ENCODE results near the gene HLA-DOB. TPM values are rescaled to one million over a fixed set of nuclear protein-coding genes. Genes with fewer than 3 reads are reported as not detected.
"Not testable (repeated sequence)": the region's sequence is repeated elsewhere in the genome, so short reads cannot be mapped to it uniquely, and the experiment has no call there.

Gene HLA-DOB
- total and polyA plus RNA-seq, 10 donors, result 30.7 to 179 (median 48.2) TPM

GRCh38 chr6:32794510-32794909 is 22.3 kb downstream of the HLA-DOB start:
- Histone ChIP-seq H3K4me1 (peaks cover 0 to 44% (median 32%) of the 10 kb centered on the region in 6 donors), H3K4me3 (no peak overlapping the region), H3K27ac (peak overlapping the region in 4 of 8 donors; percentile 15 to 52 (median 28)), H3K9me3 (peaks cover 0 to 14% (median 12%) of the 10 kb centered on the region in 8 donors), H3K36me3 (no peaks in the 10 kb centered on the region), H3K27me3 (replicated peaks in 1 of 7) (peaks cover 0 to 3% (median 0%) of the 10 kb centered on the region in 7 donors)
- no peak for TF ChIP-seq CTCF (IDR thresholded peaks at IDR 0.05 in 8 of 11, conservative IDR thresholded peaks at IDR 0.05 in 3 of 11)
- no peak for TF ChIP-seq POLR2AphosphoS5 (IDR thresholded peaks at IDR 0.05)
- TF ChIP-seq POLR2A (IDR thresholded peaks at IDR 0.05), result no peak
- intact Hi-C loops (cut with DNase I; ENCODE audit: low total_unique reads), result no loop called here
- 13 to 43% (median 23%) methylated on average over 2 of the region's 2 CpGs for WGBS, 5 donors
- no peak for DNase-seq

DNA sequence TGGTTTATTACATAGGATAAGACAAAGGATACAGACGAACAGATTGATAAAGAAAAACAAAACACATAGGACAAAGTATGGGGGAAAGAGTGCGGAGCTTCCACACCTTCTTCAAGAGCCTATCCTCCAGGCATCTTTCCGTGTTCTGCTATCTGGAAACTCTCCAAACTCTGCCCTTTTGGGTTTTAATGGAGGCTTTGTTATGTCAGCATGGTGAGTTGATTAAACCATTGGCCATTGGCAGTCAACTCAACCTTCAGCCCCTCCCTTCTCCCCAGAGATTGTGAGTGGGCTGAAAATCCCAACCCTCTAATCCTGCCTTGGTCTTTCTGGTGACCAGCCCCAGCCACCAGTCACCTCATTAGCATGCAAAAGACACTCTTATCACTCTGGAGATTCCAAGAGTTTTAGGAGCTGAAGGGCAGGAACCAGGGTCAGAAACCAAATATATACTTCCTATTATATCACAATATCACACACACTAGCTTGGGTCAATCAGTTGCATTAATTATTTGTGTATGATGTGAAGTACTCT is 23.8 kb downstream of the HLA-DOB start:
- no peak for DNase-seq
- 54 to 87% (median 77%) methylated on average over 3 of the region's 3 CpGs for WGBS, 5 donors
- no peak overlapping the region for H3K27ac ChIP-seq
- no peak overlapping the region for H3K4me3 ChIP-seq
- TF ChIP-seq POLR2AphosphoS5 (IDR thresholded peaks at IDR 0.05) (no peak), POLR2A (IDR thresholded peaks at IDR 0.05) (no peak), CTCF (IDR thresholded peaks at IDR 0.05 in 8 of 11, conservative IDR thresholded peaks at IDR 0.05 in 3 of 11) (no peak)
- H3K9me3 ChIP-seq, result no peaks in the 10 kb centered on the region
- intact Hi-C loops (cut with DNase I; ENCODE audit: low total_unique reads), result no loop called here
- H3K4me1 ChIP-seq, result peaks cover 0 to 44% (median 32%) of the 10 kb centered on the region in 6 donors
- no peaks in the 10 kb centered on the region for H3K36me3 ChIP-seq
- peaks cover 0 to 3% (median 0%) of the 10 kb centered on the region in 7 donors for H3K27me3 ChIP-seq (replicated peaks in 1 of 7)

GRCh38 chr6:32790306-32790705 is 26.5 kb downstream of the HLA-DOB start:
- Histone ChIP-seq H3K27ac (no peak overlapping the region), H3K36me3 (no peaks in the 10 kb centered on the region), H3K4me3 (no peak overlapping the region), H3K27me3 (replicated peaks in 1 of 7) (peaks cover 0 to 11% (median 0%) of the 10 kb centered on the region in 7 donors), H3K4me1 (peaks cover 0 to 20% (median 16%) of the 10 kb centered on the region in 6 donors), H3K9me3 (no peaks in the 10 kb centered on the region)
- intact Hi-C loops (cut with DNase I; ENCODE audit: low total_unique reads), result no loop called here
- TF ChIP-seq POLR2A (IDR thresholded peaks at IDR 0.05) (no peak), CTCF (IDR thresholded peaks at IDR 0.05 in 8 of 11, conservative IDR thresholded peaks at IDR 0.05 in 3 of 11) (no peak), POLR2AphosphoS5 (IDR thresholded peaks at IDR 0.05) (no peak)
- 46 to 91% (median 81%) methylated on average over 2 of the region's 2 CpGs for WGBS, 5 donors
- DNase-seq, result no peak

DNA sequence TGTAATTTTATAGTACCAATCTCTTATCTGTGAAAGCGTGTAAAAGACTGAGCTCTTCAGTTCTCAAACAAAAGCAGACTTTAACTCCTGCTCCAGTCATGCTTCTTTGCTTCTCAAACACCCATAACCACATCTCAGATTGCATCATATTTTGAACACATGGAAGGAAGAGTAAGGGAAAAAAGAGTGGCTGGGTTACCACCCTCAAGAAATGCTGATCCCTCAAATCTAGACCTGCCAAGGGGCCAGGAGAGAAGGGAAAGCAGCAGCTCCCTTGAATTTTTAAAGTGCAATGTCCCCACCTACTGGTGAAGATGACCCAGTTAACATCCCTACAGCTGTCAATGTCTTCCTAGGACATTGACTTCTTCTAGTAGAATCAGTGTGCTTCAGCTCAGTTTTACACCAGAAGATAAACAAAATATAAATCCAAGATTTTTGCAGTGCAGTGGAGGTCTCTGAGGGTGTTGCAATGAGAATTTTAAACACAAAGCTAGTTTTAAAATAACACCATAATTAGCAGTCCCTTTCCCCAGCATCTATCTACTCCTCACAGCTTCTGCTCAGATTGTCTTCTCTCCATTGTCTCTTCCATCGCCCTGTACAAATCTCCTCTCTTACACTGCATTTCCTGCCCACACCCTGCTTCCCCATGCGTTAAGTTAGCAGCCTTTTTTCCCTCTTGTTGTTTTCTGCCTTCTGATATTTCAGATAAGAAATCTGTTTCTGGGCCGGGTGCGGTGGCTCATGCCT is 30.8 kb downstream of the HLA-DOB start:
- H3K9me3 ChIP-seq, result peaks cover 0 to 10% (median 0%) of the 10 kb centered on the region in 8 donors
- DNase-seq, result no peak
- TF ChIP-seq CTCF (IDR thresholded peaks at IDR 0.05 in 8 of 11, conservative IDR thresholded peaks at IDR 0.05 in 3 of 11) (peak in 10 of 11 experiments; percentile 31 to 76 (median 68)), POLR2A (IDR thresholded peaks at IDR 0.05) (no peak)
- intact Hi-C loops (cut with DNase I; ENCODE audit: low total_unique reads), result loop anchor here (5.0 kb wide), 1 partner anchor 374 kb away; no protein-coding TSS in a partner anchor
- no peaks in the 10 kb centered on the region for H3K36me3 ChIP-seq
- peaks cover 0 to 11% (median 0%) of the 10 kb centered on the region in 7 donors for H3K27me3 ChIP-seq (replicated peaks in 1 of 7)
- H3K27ac ChIP-seq, result no peak overlapping the region
- no peak overlapping the region for H3K4me3 ChIP-seq
- 39 to 55% (median 47%) methylated on average over 5 of the region's 5 CpGs for WGBS, 5 donors
- peaks cover 0 to 3% (median 0%) of the 10 kb centered on the region in 6 donors for H3K4me1 ChIP-seq

GRCh38 chr6:32782923-32783322 is 33.9 kb downstream of the HLA-DOB start:
- H3K4me1 ChIP-seq; DNase-seq; intact Hi-C loops (cut with DNase I; ENCODE audit: low total_unique reads); H3K27ac ChIP-seq; H3K4me3 ChIP-seq; H3K36me3 ChIP-seq: not testable (repeated sequence)
- peaks cover 0 to 11% (median 0%) of the 10 kb centered on the region in 7 donors for H3K27me3 ChIP-seq (replicated peaks in 1 of 7)
- H3K9me3 ChIP-seq, result peaks cover 0 to 10% (median 0%) of the 10 kb centered on the region in 8 donors

All from spleen (tissue), 11 donors.